Muscle layer of duodenum (tissue), 2 donors: ENCODE data around the gene P2RY12.

Experiments
- H3K27ac ChIP-seq: one replicate; pipeline ENCODE4 v1.7.0; 2013; ENCODE audit warnings: mild to moderate bottlenecking, low read length
- H3K27me3 ChIP-seq: one replicate; pipeline ENCODE4 v1.7.0; 2013; ENCODE audit warnings: low read depth, mild to moderate bottlenecking, control low read depth, low read length
- H3K36me3 ChIP-seq, 2 donors: one replicate each; pipeline ENCODE4 v1.7.0; 2013; ENCODE audit warnings: low read length in 2 of 2, control low read depth in 1 of 2, mild to moderate bottlenecking in 1 of 2; ENCODE audit not compliant: insufficient read depth in 2 of 2, control insufficient read depth in 1 of 2
- H3K4me1 ChIP-seq, 2 donors: one replicate each; pipeline ENCODE4 v1.7.0; 2013; ENCODE audit warnings: low read length in 2 of 2, mild to moderate bottlenecking in 2 of 2, control low read depth in 1 of 2, moderate library complexity in 1 of 2; ENCODE audit not compliant: insufficient read depth in 2 of 2, control insufficient read depth in 1 of 2
- H3K4me3 ChIP-seq, 2 donors: one replicate each; pipeline ENCODE4 v1.7.0; 2013; ENCODE audit warnings: low read length in 2 of 2, low read depth in 1 of 2, mild to moderate bottlenecking in 1 of 2
- H3K9me3 ChIP-seq, 2 donors: one replicate each; pipeline ENCODE4 v1.7.0; 2013; ENCODE audit warnings: low read length in 2 of 2, control low read depth in 1 of 2, mild to moderate bottlenecking in 1 of 2; ENCODE audit not compliant: control insufficient read depth in 1 of 2
- donor health status: healthy.

Gene P2RY12

GRCh38 chr3:151331696-151332095 is 52.9 kb downstream of the P2RY12 start:
- H3K9me3 ChIP-seq = no peaks in the 10 kb centered on the region
- no peak overlapping the region for H3K4me3 ChIP-seq
- H3K4me1 ChIP-seq = no peaks in the 10 kb centered on the region
- H3K27ac ChIP-seq = no peak overlapping the region
- no peaks in the 10 kb centered on the region for H3K36me3 ChIP-seq
- no peaks in the 10 kb centered on the region for H3K27me3 ChIP-seq

- Histone ChIP-seq H3K36me3 (no peaks in the 10 kb centered on the region), H3K27me3 (no peaks in the 10 kb centered on the region), H3K9me3 (no peaks in the 10 kb centered on the region), H3K4me3 (no peak overlapping the region), H3K4me1 (no peaks in the 10 kb centered on the region), H3K27ac (no peak overlapping the region)
These were observed 53.7 kb downstream of the P2RY12 start for GRCh38 chr3:151330899-151331298.

GRCh38 chr3:151330379-151330778 is 54.2 kb downstream of the P2RY12 start:
- Histone ChIP-seq H3K36me3 (no peaks in the 10 kb centered on the region), H3K4me1 (no peaks in the 10 kb centered on the region), H3K9me3 (no peaks in the 10 kb centered on the region), H3K27ac (no peak overlapping the region), H3K27me3 (no peaks in the 10 kb centered on the region), H3K4me3 (no peak overlapping the region)

DNA sequence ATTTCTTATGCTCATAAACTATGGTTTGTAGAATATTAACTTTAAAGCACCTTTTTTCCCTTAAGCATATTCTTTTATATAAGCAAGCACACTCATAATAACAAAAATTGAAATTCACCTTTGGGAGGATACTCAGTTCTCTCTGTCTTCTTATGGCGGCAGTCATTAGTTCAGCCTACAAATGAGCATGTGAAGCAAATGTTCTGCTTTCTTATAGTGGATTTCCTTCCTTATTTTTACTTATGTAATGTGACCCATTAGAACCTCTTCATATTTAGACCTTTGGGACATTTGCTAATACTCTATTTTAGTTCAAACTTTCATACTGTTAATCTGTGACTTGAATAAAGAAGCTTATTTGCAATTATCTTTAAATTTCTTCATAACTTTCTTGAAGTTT is 55.2 kb downstream of the P2RY12 start, which contains the start of gene P2RY13:
Gene P2RY13, minus strand, starts transcription at position 187 of the 400 bp plus-strand sequence. Its CDS starts 21 bp downstream, at position 166.
- no peaks in the 10 kb centered on the region for H3K9me3 ChIP-seq
- no peaks in the 10 kb centered on the region for H3K27me3 ChIP-seq
- H3K4me3 ChIP-seq = peak within 1 kb of the TSS; percentile 16 to 35
- no peaks in the 10 kb centered on the region for H3K36me3 ChIP-seq
- H3K27ac ChIP-seq = no peak within 1 kb of the TSS
- H3K4me1 ChIP-seq = no peaks in the 10 kb centered on the region

DNA sequence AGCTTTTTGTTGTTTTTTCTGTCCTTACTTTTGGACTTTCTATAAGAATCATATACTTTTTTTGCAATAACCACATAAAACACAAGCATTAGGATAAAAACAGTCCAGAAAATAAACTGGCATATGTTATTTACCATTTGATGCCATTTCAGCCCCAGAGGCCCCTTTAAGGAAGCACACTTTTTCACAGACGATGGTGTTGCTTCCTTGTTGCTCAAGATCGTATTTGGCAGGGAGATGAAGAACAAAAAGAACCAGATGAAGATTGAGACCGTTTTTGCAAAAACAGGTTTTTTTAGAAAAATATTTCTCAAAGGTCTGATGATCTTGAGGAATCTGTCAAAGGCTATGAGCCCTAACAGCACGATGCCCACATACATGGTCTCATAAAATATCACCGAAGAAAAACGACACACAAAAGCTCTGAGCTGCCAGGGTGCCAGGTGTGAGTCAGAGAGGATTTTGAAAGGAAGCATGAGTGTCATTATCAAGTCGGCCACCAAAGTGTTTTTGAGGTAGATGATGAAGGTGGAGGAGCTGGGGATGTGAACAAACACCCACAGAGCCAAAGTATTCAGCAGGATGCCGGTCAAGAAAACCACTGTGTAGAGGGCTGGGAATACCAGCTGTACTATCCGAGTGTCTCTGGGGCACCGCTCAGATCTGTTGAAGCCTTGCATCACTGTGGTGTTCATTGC is 56.1 kb downstream of the P2RY12 start:
- Histone ChIP-seq H3K4me3 (peak overlapping the region; percentile 35 to 42), H3K27ac (peak overlapping the region; percentile 14), H3K27me3 (no peaks in the 10 kb centered on the region)

GRCh38 chr3:151327571-151328198 is 56.9 kb downstream of the P2RY12 start:
- Histone ChIP-seq H3K36me3 (no peaks in the 10 kb centered on the region), H3K9me3 (no peaks in the 10 kb centered on the region), H3K4me1 (no peaks in the 10 kb centered on the region), H3K4me3 (peak overlapping the region; percentile 35 to 42), H3K27ac (peak overlapping the region; percentile 14), H3K27me3 (no peaks in the 10 kb centered on the region)

More for the DNA sequence above, 56.1 kb downstream of the P2RY12 start:
- H3K36me3 ChIP-seq = no peaks in the 10 kb centered on the region
- no peaks in the 10 kb centered on the region for H3K9me3 ChIP-seq
- no peaks in the 10 kb centered on the region for H3K4me1 ChIP-seq

DNA sequence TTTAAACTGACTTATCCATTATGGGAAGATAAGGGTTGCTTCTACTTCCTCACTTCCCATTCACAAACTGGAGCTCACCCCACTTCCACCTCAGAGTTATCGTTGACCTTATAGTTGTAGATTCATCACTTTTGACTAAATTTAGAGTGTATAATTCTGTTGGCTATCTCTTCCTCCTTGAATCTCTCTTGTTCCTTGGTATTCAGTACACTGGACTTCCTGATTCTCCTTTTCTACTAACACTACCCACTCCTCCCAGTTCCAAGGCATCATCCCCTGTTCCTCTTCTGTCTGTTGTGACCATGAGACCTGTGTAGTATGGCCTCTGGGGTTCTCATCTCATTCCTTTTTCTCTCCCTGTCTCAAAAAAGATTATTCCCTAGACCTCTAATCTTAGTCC is 62.0 kb downstream of the P2RY12 start:
- no peaks in the 10 kb centered on the region for H3K36me3 ChIP-seq
- H3K4me3 ChIP-seq = no peak overlapping the region
- H3K27ac ChIP-seq = no peak overlapping the region
- no peaks in the 10 kb centered on the region for H3K9me3 ChIP-seq
- no peaks in the 10 kb centered on the region for H3K27me3 ChIP-seq
- no peaks in the 10 kb centered on the region for H3K4me1 ChIP-seq

DNA sequence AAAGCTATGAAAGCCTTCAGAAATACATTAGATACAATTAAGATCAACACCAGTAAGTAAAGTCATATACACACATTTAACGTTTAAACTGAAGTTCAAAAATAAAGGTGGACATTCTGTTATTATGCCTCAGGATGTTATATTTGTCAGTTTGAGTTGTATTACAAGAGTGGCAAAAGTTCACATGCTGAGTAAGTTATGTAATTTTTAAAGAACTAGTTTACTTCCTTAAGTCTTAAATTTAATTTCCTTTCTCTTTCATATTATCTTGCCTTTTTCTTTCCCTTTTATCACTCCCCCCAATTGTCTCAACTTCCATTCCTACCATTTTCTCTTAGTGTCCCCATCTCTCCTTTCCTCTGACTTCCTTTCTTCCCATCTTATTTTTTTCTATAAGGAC is 63.0 kb downstream of the P2RY12 start:
- no peaks in the 10 kb centered on the region for H3K9me3 ChIP-seq
- H3K36me3 ChIP-seq = no peaks in the 10 kb centered on the region
- no peak overlapping the region for H3K4me3 ChIP-seq
- no peaks in the 10 kb centered on the region for H3K27me3 ChIP-seq
- H3K4me1 ChIP-seq = no peaks in the 10 kb centered on the region
- no peak overlapping the region for H3K27ac ChIP-seq

GRCh38 chr3:151320131-151320530 is 64.4 kb downstream of the P2RY12 start:
- Histone ChIP-seq H3K9me3 (no peaks in the 10 kb centered on the region), H3K27ac (no peak overlapping the region), H3K4me3 (no peak overlapping the region), H3K36me3 (no peaks in the 10 kb centered on the region), H3K4me1 (no peaks in the 10 kb centered on the region), H3K27me3 (no peaks in the 10 kb centered on the region)

DNA sequence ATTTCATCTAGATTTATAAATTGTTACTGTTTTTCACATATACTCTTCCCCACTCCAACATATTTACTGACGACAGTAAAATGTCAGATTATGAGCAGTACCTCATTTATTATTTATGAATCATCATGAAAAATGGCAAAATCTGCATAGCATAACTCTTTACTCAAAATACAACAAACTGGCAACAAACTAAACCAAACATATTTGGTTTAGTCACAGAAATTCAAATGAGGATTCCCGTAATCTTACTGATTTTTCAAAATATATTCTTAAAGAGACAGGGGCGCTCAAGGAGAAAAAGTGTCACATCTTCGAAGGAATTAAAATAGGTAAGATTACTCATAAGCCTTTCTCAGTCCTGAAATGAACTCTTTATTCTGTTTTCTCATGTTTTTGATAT is 64.9 kb downstream of the P2RY12 start:
- Histone ChIP-seq H3K36me3 (no peaks in the 10 kb centered on the region), H3K27me3 (no peaks in the 10 kb centered on the region), H3K27ac (no peak overlapping the region), H3K9me3 (no peaks in the 10 kb centered on the region), H3K4me3 (no peak overlapping the region), H3K4me1 (no peaks in the 10 kb centered on the region)

DNA sequence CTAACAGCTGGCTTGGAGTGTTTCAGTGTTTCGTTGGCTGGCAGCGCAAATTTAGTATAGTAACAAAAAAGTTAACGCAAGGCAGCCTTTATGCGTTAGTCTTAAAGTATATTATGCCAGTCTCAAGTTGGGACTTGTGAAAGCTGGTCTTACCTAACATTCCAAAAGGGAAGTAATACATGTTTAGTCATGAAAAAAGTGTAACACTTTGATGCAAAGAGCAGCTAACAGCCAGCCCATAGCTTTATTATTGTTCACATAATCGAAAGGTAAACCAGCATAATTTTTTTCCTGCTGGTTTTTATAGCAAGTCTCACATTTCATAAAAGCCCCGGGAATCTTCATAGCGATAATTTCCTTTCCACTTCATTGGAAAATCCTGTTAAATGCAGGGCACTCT is 65.6 kb downstream of the P2RY12 start:
- Histone ChIP-seq H3K36me3 (no peaks in the 10 kb centered on the region), H3K4me3 (no peak overlapping the region), H3K4me1 (no peaks in the 10 kb centered on the region), H3K27me3 (no peaks in the 10 kb centered on the region), H3K9me3 (no peaks in the 10 kb centered on the region), H3K27ac (no peak overlapping the region)

- Histone ChIP-seq H3K27ac (no peak overlapping the region), H3K4me3 (no peak overlapping the region), H3K36me3 (no peaks in the 10 kb centered on the region)
These were observed 66.2 kb downstream of the P2RY12 start for GRCh38 chr3:151318313-151318712.

More at GRCh38 chr3:151318313-151318712, 66.2 kb downstream of the P2RY12 start:
- no peaks in the 10 kb centered on the region for H3K27me3 ChIP-seq
- no peaks in the 10 kb centered on the region for H3K9me3 ChIP-seq
- H3K4me1 ChIP-seq = no peaks in the 10 kb centered on the region
